HAP-1 (cell line): ENCODE data around the gene TOMM70.

Experiments
- DNase-seq, 2 experiments: peaks; one replicate each; pipeline ENCODE4 v3.0.0-alpha.2; 2016 to 2020; ENCODE audit warnings: low spot score in 2 of 2
- H3K27me3 ChIP-seq: fragments of 250-450 bp; sonication (Bioruptor Pico); 2 replicates; pipeline ENCODE4 v1.5.1; 2020; ENCODE audit warnings: low read depth, mild to moderate bottlenecking, moderate library complexity
- H3K36me3 ChIP-seq: fragments of 250-450 bp; sonication (Bioruptor Pico); replicated peaks from 2 replicates; pipeline ENCODE4 v1.5.1; 2020; ENCODE audit warnings: mild to moderate bottlenecking
- H3K4me1 ChIP-seq: fragments of 250-450 bp; sonication (Bioruptor Pico); 2 replicates; pipeline ENCODE4 v1.5.1; 2020; ENCODE audit warnings: mild to moderate bottlenecking
- H3K4me3 ChIP-seq: fragments of 250-450 bp; sonication (Bioruptor Pico); 2 replicates; pipeline ENCODE4 v1.5.1; 2020; ENCODE audit warnings: mild to moderate bottlenecking, moderate library complexity
- H3K9me3 ChIP-seq: fragments of 250-450 bp; sonication (Bioruptor Pico); 2 replicates; pipeline ENCODE4 v1.5.1; 2020; ENCODE audit warnings: mild to moderate bottlenecking, moderate library complexity
- in situ Hi-C: fragments of 300-500 bp; cut with MboI; formaldehyde crosslinking; loops from 3 replicates; pipeline ENCODE4 v1.14.3; 2020; ENCODE audit warnings: low sequenced_read_pairs, inconsistent platforms, mixed read lengths

The TOMM70 gene

GRCh38 chr3:100424261-100424660 is 23.4 kb upstream of the TOMM70 start:
- no peaks in the 10 kb centered on the region; the same call in 1 of the 2 replicates for H3K4me1 ChIP-seq
- H3K4me3 ChIP-seq: no peak overlapping the region
- no peaks in the 10 kb centered on the region for H3K36me3 ChIP-seq
- H3K27me3 ChIP-seq: no peaks in the 10 kb centered on the region
- in situ Hi-C loops: no loop called here
- no peaks in the 10 kb centered on the region for H3K9me3 ChIP-seq
- no peak for DNase-seq

- in situ Hi-C loops: no loop called here
- Histone ChIP-seq H3K36me3 (no peaks in the 10 kb centered on the region), H3K4me1 (no peaks in the 10 kb centered on the region; the same call in 1 of the 2 replicates), H3K9me3 (no peaks in the 10 kb centered on the region), H3K4me3 (no peak overlapping the region), H3K27me3 (no peaks in the 10 kb centered on the region)
- DNase-seq: no peak
Measured at GRCh38 chr3:100423611-100424010, 22.7 kb upstream of the TOMM70 start.

- H3K4me1 ChIP-seq: peaks cover under 1% of the 10 kb centered on the region
Measured at GRCh38 chr3:100420885-100421284, 20.0 kb upstream of the TOMM70 start.

GRCh38 chr3:100419406-100419805 is 18.5 kb upstream of the TOMM70 start:
- in situ Hi-C loops: no loop called here
- Histone ChIP-seq H3K27me3 (no peaks in the 10 kb centered on the region), H3K4me1 (peaks cover 9% of the 10 kb centered on the region), H3K4me3 (no peak overlapping the region), H3K9me3 (no peaks in the 10 kb centered on the region), H3K36me3 (no peaks in the 10 kb centered on the region)
- DNase-seq: no peak

More at GRCh38 chr3:100420885-100421284, 20.0 kb upstream of the TOMM70 start:
- H3K36me3 ChIP-seq: no peaks in the 10 kb centered on the region
- DNase-seq: peak in 1 of 2 experiments; percentile 53
- H3K4me3 ChIP-seq: no peak overlapping the region
- no peaks in the 10 kb centered on the region for H3K27me3 ChIP-seq
- in situ Hi-C loops: no loop called here
- H3K9me3 ChIP-seq: no peaks in the 10 kb centered on the region

GRCh38 chr3:100416863-100417262 is 16.0 kb upstream of the TOMM70 start:
- Histone ChIP-seq H3K4me1 (peaks cover 9% of the 10 kb centered on the region), H3K9me3 (no peaks in the 10 kb centered on the region), H3K27me3 (no peaks in the 10 kb centered on the region), H3K36me3 (no peaks in the 10 kb centered on the region), H3K4me3 (no peak overlapping the region)
- in situ Hi-C loops: no loop called here
- no peak for DNase-seq

- in situ Hi-C loops: no loop called here
- Histone ChIP-seq H3K4me3 (no peak overlapping the region), H3K36me3 (no peaks in the 10 kb centered on the region), H3K4me1 (peaks cover 9% of the 10 kb centered on the region), H3K27me3 (no peaks in the 10 kb centered on the region), H3K9me3 (no peaks in the 10 kb centered on the region)
- no peak for DNase-seq
Measured at GRCh38 chr3:100416176-100416575, 15.3 kb upstream of the TOMM70 start.

- Histone ChIP-seq H3K9me3 (no peaks in the 10 kb centered on the region), H3K27me3 (no peaks in the 10 kb centered on the region), H3K36me3 (no peaks in the 10 kb centered on the region), H3K4me1 (peaks cover 9% of the 10 kb centered on the region), H3K4me3 (no peak overlapping the region)
- DNase-seq: no peak
- in situ Hi-C loops: no loop called here
Measured at GRCh38 chr3:100413613-100414012, 12.7 kb upstream of the TOMM70 start.

GRCh38 chr3:100412912-100413590 is 12.2 kb upstream of the TOMM70 start:
- Histone ChIP-seq H3K27me3 (no peaks in the 10 kb centered on the region), H3K36me3 (no peaks in the 10 kb centered on the region), H3K9me3 (no peaks in the 10 kb centered on the region), H3K4me3 (no peak overlapping the region), H3K4me1 (peaks cover 9% of the 10 kb centered on the region)
- no peak for DNase-seq
- in situ Hi-C loops: no loop called here

GRCh38 chr3:100411091-100411982 is 10.4 kb upstream of the TOMM70 start:
- no peaks in the 10 kb centered on the region for H3K27me3 ChIP-seq
- H3K9me3 ChIP-seq: peaks cover 7% of the 10 kb centered on the region
- H3K4me3 ChIP-seq: no peak overlapping the region
- H3K4me1 ChIP-seq: peaks cover 9% of the 10 kb centered on the region
- no peaks in the 10 kb centered on the region for H3K36me3 ChIP-seq
- no peak for DNase-seq
- in situ Hi-C loops: no loop called here

GRCh38 chr3:100407977-100408532 is 7.2 kb upstream of the TOMM70 start:
- Histone ChIP-seq H3K4me3 (no peak overlapping the region), H3K36me3 (no peaks in the 10 kb centered on the region; the same call in 1 of the 2 replicates), H3K4me1 (peaks cover 8% of the 10 kb centered on the region), H3K9me3 (peaks cover 7% of the 10 kb centered on the region), H3K27me3 (no peaks in the 10 kb centered on the region)
- in situ Hi-C loops: no loop called here
- DNase-seq: no peak

- in situ Hi-C loops: no loop called here
- Histone ChIP-seq H3K4me1 (peaks cover 16% of the 10 kb centered on the region), H3K27me3 (no peaks in the 10 kb centered on the region), H3K9me3 (peaks cover 7% of the 10 kb centered on the region), H3K4me3 (no peak overlapping the region), H3K36me3 (no peaks in the 10 kb centered on the region; the same call in 1 of the 2 replicates)
- no peak for DNase-seq
Measured at GRCh38 chr3:100407164-100407563, 6.3 kb upstream of the TOMM70 start.

- Histone ChIP-seq H3K36me3 (no peaks in the 10 kb centered on the region; the same call in 1 of the 2 replicates), H3K4me3 (no peak overlapping the region), H3K9me3 (peaks cover 7% of the 10 kb centered on the region), H3K27me3 (no peaks in the 10 kb centered on the region), H3K4me1 (peaks cover 27% of the 10 kb centered on the region)
- DNase-seq: no peak
- in situ Hi-C loops: no loop called here
Measured at GRCh38 chr3:100404250-100404548, 3.3 kb upstream of the TOMM70 start.

GRCh38 chr3:100403362-100404249 is 2.7 kb upstream of the TOMM70 start:
- Histone ChIP-seq H3K36me3 (no peaks in the 10 kb centered on the region; the same call in 1 of the 2 replicates), H3K27me3 (no peaks in the 10 kb centered on the region), H3K9me3 (peaks cover 7% of the 10 kb centered on the region), H3K4me1 (peaks cover 29% of the 10 kb centered on the region), H3K4me3 (no peak overlapping the region)
- no peak for DNase-seq
- in situ Hi-C loops: no loop called here
